GM19463 (cell line): ENCODE measurements around the gene BRAF.
"Not testable (repeated sequence)": the region's sequence is repeated elsewhere in the genome, so short reads cannot be mapped to it uniquely, and the experiment has no call there.

ENCODE experiments used
- ATAC-seq: cut with Tn5 transposase; IDR thresholded peaks from one replicate; pipeline ENCODE4 v1.9.1; 2021; ENCODE audit warnings: mild to moderate bottlenecking, moderate library complexity; ENCODE audit not compliant: unreplicated experiment

Gene BRAF

DNA sequence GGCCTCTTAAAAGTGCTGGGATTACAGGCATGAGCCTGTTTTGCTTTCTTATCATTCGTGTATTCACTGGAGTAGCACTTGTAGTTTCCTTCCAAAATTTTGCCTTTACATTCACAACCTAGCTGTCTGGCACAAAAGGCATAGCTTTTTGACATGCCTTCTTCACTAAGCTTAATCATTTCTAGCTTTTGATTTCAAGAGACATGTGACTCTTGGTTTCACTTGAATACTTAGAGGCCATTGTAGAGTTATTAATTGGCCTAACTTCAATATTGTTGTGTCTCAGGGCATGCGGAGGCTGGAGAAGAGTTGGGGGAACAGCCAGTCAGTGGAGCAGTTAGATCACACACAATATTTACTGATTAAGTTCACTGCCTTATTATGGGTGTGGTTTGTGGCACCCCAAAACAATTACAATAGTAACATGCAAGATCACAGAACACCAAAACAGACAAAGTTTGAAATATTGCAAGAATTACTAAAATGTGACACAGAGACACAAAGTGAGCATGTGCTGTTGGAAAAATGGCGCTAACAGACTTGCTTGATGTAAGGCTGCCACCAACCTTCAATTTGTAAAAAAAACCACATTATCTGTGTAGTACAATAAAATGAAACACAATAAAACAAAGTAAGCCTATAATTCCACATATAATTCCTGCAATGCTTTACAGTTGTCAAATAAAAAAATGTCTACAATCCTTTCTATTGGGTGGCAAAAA is 43.1 kb downstream of the BRAF start:
- ATAC-seq = peak; percentile 58

DNA sequence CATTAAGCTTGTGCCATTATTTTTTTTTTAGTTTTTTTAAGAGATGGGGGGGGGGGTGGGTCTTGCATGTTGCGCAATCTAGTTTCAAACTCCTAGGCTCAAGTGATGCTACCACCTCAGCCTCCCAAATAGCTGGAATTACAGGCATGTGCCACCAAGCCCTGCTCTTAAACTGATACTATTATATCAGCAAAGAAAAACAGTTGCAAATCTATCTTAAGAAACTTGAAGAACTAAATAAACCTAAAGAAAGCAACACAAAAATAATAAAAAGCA is 47.5 kb downstream of the BRAF start:
- ATAC-seq = no peak

DNA sequence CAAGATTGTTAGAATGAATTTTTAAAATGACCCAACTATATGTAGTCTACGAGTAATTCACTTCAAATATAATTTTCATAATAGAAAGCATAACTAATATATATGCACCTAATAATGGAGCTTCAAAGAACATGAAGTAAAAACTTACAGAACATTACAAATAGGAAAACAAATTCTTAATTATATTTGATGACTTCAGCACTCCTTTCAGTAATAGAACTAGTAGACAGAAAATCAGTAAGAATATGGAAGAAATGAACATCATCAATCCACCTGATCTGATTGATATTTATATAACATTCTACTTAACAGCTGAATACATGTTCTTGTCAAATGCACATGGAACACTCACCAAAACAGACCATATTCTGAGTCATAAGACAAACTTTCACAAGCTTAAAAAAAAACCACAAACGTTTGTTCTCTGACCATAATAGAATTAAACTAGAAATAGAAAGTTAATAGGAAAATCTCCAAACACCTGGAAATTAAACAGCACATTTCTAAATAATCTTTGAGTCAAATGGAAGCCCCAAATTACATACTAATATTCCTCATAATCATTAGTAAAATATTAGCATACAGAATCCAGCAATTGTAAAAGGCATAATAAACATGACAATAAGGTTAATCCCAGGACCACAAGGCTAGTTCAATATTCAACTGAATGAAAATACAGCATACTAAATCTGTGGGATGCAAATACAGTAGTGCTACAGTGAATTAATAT is 48.0 kb downstream of the BRAF start:
- peak; percentile 77 for ATAC-seq

DNA sequence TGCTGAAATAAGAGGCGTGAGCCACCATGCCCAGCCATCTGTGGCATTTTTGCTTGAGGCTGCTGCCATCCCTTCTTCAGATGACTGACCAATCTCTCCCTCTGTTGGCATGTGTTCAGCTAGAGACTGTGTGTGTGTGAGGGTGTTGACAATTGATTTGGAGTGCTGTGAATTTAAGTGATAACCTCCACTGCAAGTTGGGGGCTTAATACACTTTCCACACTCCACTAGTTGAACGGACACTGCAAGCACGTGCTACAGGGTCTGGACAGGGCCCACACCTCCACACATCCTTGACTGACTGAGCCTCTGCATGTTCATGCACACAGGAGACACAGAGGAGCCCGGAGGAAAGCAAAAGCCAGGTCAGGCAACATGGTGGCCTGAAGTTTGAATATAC is 51.3 kb downstream of the BRAF start:
- no peak for ATAC-seq

DNA sequence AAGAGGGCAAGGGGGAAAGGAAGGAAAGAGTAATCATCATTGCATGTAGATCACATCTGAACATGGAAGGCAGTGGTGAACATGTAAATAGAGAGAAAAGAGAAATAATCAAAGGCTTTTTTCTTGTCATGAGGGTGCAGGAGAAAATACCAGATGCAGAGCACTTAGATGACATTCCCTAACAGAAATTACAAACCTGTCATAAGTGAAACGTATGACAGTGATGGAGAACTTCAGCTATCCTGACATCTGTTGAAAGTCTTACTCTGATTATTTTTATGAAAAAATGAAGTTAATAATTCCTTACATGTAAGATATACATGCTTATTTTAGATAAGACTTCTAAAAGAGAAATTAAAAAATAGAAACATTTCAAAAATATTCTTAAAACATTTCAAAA is 54.7 kb downstream of the BRAF start:
- no peak for ATAC-seq

DNA sequence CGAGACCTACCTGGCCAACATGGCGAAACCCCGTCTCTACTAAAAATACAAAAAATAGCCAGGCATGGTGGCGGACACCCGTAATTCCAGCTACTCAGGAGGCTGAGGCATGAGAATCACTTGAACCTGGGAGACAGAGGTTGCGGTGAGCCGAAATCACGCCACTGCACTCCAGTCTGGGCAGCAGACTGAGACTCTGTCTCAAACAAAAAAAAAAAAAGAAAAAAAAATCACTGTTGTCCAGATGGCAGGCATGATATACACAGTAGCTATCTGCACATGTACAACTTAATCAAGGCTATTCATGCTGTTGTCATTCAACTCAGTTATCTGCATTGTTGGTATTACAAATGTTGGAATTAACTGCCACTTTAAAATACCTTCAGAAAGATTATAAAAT is 55.3 kb downstream of the BRAF start:
- ATAC-seq = no peak

DNA sequence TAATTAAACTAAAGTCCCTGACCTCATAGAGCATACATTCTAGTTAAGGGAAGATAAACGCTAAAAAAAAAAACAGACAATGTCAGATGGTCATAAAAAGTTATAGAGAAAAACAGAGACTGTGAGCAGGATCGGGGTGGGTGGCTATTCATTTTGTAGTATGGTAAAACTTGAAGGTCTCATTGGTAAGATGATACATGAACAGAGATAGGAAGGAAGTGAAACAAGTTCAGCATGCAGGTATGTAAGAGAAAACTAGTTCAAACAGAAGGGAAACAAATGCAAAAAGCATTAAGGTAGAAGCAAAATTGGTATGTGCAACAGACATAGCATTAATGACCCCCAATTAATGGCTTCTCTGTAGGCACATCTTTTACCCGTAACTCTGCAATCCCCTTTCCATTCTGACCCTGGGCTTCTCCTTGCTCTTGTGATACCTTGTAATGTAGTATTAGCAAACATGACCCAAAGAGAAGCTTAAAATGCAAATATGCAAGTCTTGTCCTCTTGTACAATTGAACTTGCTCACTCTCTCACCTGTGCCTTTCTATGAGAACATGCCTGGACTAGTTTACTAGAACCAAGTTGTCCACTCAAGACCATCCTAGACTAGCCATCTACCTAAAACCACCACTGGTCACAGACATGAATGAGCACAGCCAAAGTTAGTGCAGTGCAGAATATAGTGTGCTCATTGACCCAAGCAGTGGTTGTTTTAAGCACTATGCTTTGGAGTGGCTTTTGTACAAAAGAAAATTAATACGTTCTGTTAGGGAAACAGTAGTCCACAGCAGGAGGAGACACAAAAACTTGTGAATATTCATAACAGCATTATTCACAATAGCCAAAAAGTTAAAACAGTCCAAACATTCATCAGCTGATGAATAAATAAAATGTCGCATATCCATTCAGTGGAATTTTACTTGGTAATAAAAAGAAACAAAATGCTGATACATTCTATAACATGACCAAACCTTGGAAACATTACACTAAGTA is 57.0 kb downstream of the BRAF start:
- ATAC-seq = no peak

DNA sequence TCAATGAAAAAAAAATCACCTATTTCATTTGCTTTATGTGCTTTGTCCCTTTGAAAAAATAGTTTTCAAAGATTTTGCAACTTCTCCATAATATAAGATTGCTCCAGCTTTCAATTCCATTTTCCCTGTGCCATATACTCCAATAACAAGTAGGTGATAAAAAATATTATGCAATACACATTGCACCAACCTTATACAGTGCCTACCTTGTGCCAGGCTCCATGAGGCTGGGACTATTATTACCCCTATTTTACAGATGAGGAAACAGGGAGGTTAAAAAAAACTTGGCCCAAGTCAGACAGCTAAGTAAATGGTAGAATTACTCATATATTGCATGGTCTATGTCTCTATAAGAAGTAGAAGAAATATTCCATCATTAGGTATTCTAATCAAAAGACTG is 57.8 kb downstream of the BRAF start:
- ATAC-seq = no peak

DNA sequence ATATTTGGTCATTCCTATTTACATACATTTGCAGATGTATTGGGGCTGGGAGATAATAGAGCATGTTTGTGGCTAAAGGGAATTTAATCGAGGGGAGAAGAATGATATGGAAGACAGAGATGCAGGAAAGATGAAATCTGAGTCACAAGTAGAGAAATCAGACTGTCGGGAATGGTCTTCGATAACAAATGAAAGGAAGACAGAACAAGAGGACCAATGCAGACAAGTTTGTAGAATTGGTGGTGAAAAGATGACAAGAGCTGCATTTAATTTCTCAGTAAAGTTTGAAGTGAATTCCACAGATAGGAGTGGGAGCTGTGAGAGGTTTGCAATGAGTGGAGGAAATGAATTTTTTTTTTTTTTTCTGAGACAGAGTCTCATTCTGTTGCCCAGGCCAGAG is 60.0 kb downstream of the BRAF start:
- ATAC-seq = no peak

DNA sequence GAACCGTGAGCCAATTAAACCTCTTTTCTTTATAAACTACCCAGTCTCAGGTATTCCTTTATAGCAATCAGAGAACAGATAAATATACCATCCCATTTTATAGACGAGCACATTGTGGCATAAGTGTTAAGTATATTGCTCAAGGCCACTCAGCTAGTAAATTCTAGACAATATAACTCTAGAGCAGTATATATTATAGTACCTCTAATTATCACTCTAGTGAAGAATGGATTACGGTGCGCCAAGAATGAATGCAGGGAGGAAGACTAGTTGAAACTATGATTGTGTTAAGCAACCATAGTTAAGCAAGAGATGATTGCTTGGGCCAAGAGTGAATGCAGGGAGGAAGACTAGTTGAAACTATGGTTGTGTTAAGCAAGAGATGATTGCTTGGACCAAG is 60.9 kb downstream of the BRAF start:
- ATAC-seq = no peak

DNA sequence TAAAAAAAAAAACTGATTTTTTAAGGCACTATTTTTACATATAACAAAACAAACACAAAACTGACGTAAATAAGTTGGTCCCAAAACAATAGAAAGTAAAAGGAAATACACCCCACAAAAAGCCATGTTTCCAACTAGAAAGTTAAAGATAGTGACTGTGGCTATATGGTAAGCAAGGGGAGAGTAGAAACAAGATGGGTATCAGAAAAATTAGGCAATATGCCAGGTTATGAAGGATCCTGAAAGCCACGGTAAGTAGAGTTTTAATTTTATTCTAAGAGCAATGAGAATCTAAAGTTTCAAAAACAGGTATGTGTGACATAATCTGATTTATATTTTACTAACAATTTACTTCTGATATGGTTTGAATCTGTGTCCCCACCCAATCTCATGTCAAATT is 61.5 kb downstream of the BRAF start:
- no peak for ATAC-seq

DNA sequence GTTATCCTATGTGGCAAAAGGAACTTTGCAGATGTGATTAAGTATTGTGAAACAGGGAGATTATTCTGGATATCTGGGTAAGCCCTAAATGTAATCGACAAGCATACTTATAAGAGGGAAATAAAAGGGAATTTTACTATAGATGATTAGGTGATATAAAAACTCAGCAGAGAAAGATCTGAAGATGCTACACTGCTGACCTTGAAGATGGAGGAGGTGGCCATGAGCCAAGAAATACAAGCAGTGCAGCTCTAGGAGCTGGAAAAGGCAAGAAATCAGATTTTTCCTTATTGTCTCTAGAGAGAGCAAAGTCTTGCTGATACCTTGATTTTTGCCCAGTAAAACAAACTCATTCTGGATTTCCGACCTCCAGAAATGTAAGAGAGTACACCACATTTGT is 67.7 kb downstream of the BRAF start:
- ATAC-seq = no peak

DNA sequence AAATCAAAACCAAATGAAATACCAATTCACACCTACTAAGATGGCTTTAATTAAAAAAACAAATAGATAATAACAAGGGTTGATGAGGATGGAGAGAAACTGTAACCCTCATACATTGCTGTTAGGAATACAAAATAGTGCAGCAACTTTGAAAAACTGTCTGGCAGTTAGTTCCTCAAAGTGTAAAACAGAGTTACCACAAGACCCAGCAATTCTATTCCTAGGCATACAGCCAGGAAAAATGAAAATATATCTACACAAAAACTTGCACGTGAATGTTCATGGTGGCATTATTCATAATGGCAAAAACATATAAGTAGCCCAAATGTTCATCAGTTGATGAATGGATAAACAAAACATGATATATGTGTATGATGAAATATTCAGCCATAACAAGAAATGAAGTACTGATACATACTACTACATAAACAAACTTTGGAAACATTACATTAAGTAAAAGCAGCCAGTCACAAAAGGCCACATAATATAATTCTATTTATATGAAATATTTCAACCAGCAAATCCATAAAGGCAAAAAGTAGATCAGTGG is 83.5 kb downstream of the BRAF start:
- no peak for ATAC-seq

DNA sequence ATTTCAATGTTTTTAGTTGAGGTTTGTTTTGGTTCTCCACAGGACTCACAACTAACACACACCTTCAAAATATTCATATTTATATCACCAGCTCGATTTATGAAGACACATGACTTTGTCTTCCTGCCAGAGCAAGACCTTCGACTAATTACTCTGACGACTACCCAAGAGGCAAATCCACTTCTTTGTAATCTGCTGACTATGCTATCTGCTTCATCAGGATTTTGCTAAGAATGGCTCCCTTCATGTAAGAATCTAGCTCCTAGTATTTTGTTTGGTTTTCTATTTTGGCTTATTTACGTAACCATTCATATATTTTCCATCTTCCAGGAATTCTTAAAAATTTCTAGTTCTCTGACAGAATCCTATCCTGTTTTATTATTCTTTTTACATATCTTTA is 93.0 kb downstream of the BRAF start:
- no peak for ATAC-seq

DNA sequence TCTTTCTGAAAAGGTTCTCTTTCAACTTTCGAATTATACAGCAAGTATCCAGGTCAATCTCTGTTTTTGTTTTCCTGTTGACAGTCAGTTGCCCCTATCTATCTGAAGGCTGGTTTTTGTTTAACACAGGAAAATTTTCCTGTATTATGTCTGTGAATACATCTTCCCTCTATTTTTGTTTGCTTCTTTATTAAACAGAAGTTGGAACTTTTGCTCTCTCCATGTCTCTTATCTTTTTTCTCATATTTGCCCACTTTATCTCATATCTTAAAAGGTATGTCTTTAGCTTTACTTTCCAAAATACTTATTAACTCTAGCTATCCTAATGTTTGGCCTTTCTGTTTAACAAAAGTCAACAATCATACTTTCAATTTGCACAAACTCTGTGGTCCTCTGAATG is 95.0 kb downstream of the BRAF start:
- ATAC-seq = no peak

DNA sequence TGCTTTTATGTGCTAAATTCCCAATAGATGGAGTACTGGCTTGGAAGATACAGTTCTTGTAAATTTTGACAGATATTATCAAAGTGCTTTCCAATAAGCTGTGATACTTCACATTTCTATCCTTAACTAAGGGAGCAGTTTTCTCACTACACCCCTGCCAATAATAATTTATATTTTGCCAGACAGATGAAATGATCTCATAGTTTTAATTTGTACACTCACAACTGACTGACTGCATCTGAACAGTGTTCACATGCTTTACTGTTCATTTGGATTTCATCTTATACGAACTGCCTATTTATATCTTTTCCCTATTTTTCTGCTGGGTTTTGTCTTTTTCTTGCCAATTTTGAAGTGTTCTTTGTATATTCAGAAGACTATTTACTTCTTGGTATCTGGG is 96.0 kb downstream of the BRAF start:
- ATAC-seq = no peak

DNA sequence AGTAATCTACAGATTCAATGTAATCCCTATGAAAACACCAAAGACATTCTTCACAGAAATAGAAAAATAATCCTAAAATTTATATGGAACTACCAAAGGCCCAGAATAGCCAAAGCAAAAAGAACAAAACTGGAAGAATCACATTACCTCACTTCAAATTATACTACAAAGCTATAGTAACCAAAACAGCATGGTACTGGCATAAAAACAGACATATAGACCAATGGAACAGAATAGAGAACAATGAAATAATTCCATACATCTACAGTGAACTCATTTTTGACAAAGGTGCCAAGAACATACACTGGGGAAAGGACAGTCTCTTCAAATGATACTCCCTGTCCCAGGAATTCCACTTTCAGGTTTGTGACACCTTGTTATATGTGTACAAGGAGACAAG is 107.3 kb downstream of the BRAF start:
- ATAC-seq = not testable (repeated sequence)

DNA sequence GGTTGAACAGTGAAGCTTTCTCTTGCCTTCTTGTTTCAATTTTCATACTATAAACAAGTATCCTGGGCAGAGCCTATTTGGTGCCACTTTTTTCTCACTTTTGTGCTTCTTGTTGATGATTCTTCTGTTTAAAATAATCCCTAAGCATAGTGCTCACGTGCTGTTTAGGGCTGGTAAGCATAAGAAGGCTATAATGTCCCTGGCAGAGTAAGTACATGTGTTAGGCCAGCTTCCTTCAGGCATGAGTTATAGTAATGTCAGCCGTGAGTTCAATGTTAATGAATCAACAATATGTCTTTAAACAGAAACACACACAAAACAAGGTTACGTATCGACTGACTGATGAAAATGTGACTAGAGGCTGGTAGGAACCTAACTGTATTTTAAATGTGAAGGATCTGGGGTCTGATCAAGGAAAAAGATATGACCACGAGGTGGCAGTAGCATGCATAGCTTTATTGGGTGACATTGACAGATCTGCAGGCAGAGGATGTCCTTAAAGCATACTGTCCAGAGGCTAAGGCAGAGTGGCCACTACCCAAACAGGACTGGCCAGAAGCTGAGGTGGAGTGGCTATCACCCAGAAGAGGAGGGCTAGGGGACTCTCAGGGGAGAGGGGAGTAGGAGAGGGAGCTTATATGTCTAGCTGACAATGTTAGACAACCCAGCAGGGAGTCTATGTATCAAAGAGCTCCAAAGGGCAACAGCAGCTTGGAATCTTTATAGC is 113.7 kb downstream of the BRAF start:
- peak; percentile 81 for ATAC-seq

DNA sequence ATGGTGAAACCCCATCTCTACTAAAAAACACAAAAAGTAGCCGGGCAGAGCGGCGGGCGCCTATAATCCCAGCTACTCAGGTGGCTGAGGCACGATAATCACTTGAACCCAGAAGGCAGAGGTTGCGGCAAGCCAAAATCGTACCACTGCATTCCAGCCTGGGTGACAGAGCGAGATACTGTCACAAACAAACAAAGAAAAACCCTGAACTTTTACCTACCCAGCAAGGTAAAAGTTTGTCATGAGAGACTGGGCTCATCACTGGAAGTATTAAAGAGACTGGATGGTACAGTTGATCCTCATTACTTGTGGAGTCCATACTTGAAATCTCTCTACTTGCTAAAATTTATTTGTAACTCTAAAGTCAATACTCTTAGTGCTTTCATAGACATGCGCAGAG is 114.3 kb downstream of the BRAF start:
- no peak for ATAC-seq

DNA sequence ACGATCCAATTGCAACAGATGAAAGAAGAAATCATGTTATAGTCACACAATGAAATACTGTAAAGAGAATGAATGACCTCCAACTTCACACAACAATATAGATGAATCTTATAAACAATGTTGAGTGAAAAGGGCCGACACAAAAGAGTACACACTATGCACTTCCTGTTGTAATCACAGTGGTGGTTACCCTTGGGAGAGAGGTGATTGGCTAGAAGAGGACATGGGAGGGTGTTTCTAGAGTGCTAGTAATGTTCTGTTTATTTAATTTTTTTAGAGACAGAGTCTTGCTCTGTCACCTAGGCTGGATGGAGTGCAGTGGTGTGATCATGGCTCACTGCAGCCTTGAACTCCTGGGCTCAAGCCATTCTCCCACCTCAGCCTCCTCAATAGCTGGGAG is 145.8 kb downstream of the BRAF start:
- ATAC-seq = no peak

DNA sequence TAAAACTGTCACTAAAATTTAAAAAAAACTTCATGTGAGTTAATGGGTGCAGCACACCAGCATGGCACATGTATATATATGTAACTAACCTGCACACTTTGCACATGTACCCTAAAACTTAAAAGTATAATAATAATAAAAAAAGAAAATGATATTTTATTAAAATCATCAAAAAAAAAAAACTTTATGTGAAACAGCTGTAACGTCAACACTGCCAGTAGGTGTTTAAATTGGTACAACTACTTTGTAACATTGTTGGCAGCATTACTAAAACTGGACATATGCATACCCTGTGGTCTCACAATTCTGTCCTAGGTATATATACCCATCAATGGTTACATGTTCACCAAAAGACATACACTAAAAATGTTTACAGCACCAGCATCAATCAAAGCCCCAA is 146.2 kb downstream of the BRAF start:
- no peak for ATAC-seq
